ENCODE measurements around the gene PPP1R37.

Gene PPP1R37

DNA sequence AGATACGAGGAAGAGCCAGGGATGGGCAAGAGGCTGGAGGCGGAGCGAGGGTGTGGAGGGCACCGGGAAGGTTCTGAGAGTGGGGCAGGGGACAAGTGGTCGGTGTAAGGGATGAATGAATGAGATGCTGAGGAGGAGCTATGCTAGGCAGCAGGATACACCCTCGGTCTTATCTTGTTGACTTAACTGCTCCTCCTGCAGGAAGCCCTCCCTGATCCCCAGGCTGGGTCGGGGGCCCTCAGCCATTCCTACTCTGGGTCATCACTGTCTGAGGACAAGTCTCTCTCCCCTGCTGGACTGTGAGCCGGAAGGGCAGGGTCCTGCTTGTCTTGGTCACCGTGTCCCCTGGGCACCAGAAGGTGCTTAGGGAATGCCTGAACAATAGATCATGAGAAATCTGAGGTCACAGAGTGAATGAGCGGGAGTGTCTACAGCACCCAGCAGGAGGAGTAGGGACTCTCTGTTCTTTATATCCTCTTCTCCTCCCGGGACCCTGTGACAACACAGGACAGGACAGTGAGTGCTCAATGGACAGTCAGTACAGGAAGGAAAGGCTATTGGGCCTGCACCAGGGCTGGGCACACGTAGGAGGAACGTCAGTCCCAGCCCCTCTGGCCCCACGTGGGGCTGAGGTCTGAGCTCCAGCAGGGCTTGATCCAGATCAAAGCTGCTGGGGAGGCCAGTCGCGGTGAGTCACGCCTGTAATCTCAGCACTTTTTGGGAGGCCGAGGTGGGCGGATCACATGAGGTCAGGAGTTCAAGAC lies 61.3 kb downstream of the PPP1R37 start:
- peak; percentile 85 for DNase-seq (ENCODE audit: low read depth, low spot score)
- H3K4me3 ChIP-seq (ENCODE audit: low read depth, low read length) = no peak overlapping the region
- TF ChIP-seq, protein P1, sequence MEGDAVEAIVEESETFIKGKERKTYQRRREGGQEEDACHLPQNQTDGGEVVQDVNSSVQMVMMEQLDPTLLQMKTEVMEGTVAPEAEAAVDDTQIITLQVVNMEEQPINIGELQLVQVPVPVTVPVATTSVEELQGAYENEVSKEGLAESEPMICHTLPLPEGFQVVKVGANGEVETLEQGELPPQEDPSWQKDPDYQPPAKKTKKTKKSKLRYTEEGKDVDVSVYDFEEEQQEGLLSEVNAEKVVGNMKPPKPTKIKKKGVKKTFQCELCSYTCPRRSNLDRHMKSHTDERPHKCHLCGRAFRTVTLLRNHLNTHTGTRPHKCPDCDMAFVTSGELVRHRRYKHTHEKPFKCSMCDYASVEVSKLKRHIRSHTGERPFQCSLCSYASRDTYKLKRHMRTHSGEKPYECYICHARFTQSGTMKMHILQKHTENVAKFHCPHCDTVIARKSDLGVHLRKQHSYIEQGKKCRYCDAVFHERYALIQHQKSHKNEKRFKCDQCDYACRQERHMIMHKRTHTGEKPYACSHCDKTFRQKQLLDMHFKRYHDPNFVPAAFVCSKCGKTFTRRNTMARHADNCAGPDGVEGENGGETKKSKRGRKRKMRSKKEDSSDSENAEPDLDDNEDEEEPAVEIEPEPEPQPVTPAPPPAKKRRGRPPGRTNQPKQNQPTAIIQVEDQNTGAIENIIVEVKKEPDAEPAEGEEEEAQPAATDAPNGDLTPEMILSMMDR (IDR thresholded peaks at IDR 0.05; ENCODE audit: low read depth, low read length) = no peak
- in situ Hi-C loops (cut with HindIII; ENCODE audit: low sequenced_read_pairs) = no loop called here

DNA sequence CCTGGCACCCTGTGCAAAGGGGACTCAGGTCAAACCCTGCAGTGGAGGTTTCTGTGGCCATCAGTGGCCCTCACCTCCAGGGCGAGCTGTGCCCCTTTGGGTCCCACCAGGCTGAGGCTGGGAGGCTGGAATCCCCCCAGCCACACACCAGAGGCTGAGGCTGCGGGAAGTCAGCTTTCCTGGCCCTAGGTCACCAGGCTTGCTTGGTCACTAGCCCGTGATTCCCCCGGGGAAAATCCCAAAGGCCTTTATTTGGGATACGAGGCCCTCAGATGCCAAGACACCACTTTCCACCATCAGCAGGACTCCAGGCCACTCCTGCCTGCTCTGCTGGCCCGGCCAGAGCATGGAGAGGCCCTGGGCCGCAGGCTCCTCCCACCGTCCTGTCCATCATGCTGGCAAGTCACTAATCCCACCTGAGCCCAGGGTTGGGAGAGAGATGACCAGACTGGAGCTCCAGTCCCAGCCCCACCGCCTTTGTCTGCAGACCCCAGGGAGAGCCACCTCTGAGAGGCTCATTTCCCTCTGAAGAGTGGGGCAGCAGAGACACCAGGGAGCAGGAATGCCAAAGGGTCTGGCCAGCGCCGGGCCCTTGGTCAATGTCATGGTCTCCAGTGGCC lies 63.1 kb downstream of the PPP1R37 start:
- TF ChIP-seq, protein P1 (IDR thresholded peaks at IDR 0.05; ENCODE audit: low read depth, low read length) = no peak
- in situ Hi-C loops (cut with HindIII; ENCODE audit: low sequenced_read_pairs) = no loop called here
- DNase-seq (ENCODE audit: low read depth, low spot score) = no peak
- H3K4me3 ChIP-seq (ENCODE audit: low read depth, low read length) = no peak overlapping the region

DNA sequence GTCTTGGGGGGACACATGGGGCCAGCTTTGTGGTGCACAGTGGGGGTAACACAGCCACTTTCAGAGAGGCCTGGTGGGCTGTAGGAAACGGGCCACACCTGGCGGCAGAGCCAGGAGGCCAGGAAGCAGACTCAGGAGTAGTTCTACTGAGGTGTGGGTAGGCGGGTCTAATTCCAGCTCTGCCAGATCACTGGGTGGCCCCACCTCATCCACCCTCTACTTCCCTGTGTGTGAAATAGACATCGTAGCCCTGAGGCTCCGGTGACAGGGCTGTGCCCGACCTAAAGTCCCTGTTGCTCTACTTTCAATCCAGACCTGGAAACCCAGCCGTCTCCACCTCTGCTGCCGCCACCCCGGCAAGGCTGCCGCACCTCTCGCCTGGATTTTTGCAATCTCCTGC lies 63.8 kb downstream of the PPP1R37 start:
- H3K4me3 ChIP-seq (ENCODE audit: low read depth, low read length) = no peak overlapping the region
- TF ChIP-seq, protein P1 (IDR thresholded peaks at IDR 0.05; ENCODE audit: low read depth, low read length) = no peak
- in situ Hi-C loops (cut with HindIII; ENCODE audit: low sequenced_read_pairs) = no loop called here
- no peak for DNase-seq (ENCODE audit: low read depth, low spot score)

DNA sequence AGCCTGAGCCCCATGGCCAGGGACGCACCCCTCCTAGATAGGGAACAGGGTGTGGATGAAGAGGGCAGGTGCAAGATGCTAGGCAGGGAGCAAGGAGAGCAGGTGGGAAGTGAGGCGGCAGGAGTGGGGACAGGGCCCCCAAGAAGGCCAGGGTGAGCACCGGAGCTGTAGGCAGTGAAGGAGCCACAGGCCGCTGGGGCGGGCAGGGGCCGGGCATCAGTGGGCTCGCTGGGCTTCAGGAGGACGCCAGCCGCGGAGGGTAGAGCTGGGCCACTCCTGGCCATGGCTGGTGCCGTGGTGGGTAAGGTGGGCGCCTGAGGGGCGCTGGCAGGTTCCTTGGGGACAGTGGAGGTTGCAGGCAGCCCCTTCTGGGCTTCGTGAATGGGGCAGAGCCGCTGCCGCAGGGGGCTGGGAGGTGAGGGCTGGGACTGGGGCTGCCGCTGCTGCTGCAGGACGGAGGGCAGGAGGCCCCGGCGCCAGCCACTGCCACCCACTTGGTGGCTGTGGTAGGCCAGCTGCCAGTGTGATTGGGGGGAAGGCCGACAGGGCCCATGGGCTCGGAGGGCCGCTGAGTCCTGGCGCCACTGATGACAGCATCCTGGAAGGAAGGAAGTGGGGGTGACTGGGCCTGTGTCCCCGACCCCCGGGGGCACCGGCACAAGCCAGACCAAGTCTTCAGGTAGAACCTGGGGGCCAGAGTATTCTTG lies 65.7 kb downstream of the PPP1R37 start:
- in situ Hi-C loops (cut with HindIII; ENCODE audit: low sequenced_read_pairs) = no loop called here
- no peak overlapping the region for H3K4me3 ChIP-seq (ENCODE audit: low read depth, low read length)
- TF ChIP-seq, protein P1 (IDR thresholded peaks at IDR 0.05; ENCODE audit: low read depth, low read length) = no peak
- DNase-seq (ENCODE audit: low read depth, low spot score) = no peak

DNA sequence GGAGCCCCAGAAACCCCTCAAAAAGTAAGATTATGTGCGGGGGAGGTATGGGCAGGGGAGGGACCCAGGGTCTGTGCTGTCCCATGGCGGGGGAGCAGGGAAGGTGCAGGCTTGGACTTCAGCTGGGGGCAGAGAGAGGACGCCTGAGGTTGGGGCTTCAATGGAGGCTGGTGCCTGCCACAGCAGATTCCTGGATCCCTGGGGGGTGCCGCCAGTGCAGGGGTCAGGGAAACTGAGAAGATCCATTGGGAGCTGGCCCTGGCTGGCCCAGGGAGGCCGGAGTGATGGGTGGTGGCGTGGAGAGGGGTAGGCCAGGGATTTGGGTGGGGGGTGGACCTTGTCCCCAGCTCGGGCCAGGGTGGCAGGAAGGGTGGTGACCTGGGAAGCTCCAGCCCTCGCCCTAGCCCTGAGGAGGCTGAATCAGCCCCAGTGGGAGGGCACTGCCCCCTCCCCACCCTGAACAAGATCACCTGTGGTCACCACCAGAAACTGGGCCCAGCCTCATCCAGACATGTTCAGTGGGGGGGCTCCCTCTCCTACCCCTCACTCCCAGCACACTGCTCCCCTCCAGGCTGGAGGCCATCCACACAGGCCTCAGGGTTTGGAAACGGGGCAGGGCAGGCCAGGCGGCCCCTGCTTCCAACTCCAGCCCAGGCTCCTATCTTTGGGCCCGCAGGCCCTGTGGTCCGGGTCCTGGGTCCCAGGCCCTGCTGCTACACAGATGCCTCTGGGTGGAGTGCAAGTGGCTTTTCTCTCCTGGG lies 66.4 kb downstream of the PPP1R37 start:
- no peak overlapping the region for H3K4me3 ChIP-seq (ENCODE audit: low read depth, low read length)
- in situ Hi-C loops (cut with HindIII; ENCODE audit: low sequenced_read_pairs) = no loop called here
- no peak for DNase-seq (ENCODE audit: low read depth, low spot score)
- TF ChIP-seq, protein P1 (IDR thresholded peaks at IDR 0.05; ENCODE audit: low read depth, low read length) = no peak

DNA sequence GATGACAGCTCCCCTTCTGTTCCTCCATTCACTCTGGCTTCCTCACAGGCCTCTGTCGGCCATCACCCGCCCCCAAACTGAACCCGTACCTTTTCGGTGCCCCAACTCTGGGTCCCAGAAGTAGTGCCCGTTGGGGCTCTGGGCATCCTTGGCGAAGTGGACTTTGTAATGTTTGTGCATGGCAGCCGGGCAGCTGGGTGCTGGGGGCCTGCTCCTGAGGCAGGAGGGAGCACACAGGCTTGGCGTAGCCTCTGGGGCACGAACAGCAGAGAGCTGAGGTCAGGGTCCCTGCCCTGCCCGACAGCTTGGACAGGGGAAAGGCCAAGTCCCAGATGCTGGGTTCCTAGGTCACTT lies 67.0 kb downstream of the PPP1R37 start:
- DNase-seq (ENCODE audit: low read depth, low spot score) = no peak
- TF ChIP-seq, protein P1 (IDR thresholded peaks at IDR 0.05; ENCODE audit: low read depth, low read length) = no peak
- in situ Hi-C loops (cut with HindIII; ENCODE audit: low sequenced_read_pairs) = no loop called here
- H3K4me3 ChIP-seq (ENCODE audit: low read depth, low read length) = no peak overlapping the region
